Suprapubic skin (tissue), 4 donors: ENCODE measurements around the gene DNAAF1. TPM values are rescaled to one million over a fixed set of nuclear protein-coding genes. Genes with fewer than 3 reads are reported as not detected.

Source experiments
- DNase-seq, 2 donors: peaks; one replicate each; pipeline ENCODE4 v3.0.0-alpha.2; 2019; ENCODE audit warnings: low spot score in 2 of 2
- H3K27ac ChIP-seq: fragments of 200-600 bp; sonication (generic); one replicate; pipeline ENCODE4 v1.5.1; 2019
- H3K27me3 ChIP-seq: fragments of 200-600 bp; sonication (generic); one replicate; pipeline ENCODE4 v1.5.1; 2019
- H3K36me3 ChIP-seq: fragments of 200-600 bp; sonication (generic); one replicate; pipeline ENCODE4 v1.5.1; 2019
- H3K4me1 ChIP-seq: fragments of 200-600 bp; sonication (generic); one replicate; pipeline ENCODE4 v1.5.1; 2019
- H3K4me3 ChIP-seq: fragments of 200-600 bp; sonication (generic); one replicate; pipeline ENCODE4 v1.5.1; 2019; ENCODE audit warnings: mild to moderate bottlenecking
- H3K9me3 ChIP-seq: fragments of 200-600 bp; sonication (generic); one replicate; pipeline ENCODE4 v1.5.1; 2019
- CTCF ChIP-seq, 2 donors: fragments of 200-600 bp in 1 of 2; fragments of 450-650 bp in 1 of 2; sonication (generic) in 1 of 2; IDR thresholded peaks; one replicate each; pipeline ENCODE4 v1.5.1; 2016 to 2019; ENCODE audit warnings: antibody characterized with exemption in 2 of 2, mild to moderate bottlenecking in 1 of 2, moderate library complexity in 1 of 2
- EP300 ChIP-seq: sonication (generic); formaldehyde crosslinking; IDR thresholded peaks from one replicate; pipeline ENCODE4 v1.6.1; 2017; ENCODE audit warnings: antibody characterized with exemption
- POLR2A ChIP-seq, 2 donors: fragments of 450-650 bp; IDR thresholded peaks; one replicate each; pipeline ENCODE4 v1.6.1; 2017; ENCODE audit warnings: antibody characterized with exemption in 2 of 2, mild to moderate bottlenecking in 2 of 2, moderate library complexity in 2 of 2
- POLR2AphosphoS5 ChIP-seq, 3 donors: sonication (generic); formaldehyde crosslinking; IDR thresholded peaks; one replicate each; pipeline ENCODE4 v1.6.1; 2017; ENCODE audit warnings: antibody characterized with exemption in 3 of 3
- WGBS: methylation state at CpG from one replicate; pipeline ENCODE4 v1.1.5; 2018; 5-methylcytosine and 5-hydroxymethylcytosine counted together
- total RNA-seq, 4 donors: library from RNA; depleted of rRNA; stranded (reverse); fragments of >200 nt; gene quantifications; one replicate each; pipeline ENCODE4 v1.1.0, GENCODE V29; 2016

DNAAF1 gene
- total RNA-seq, 4 donors from 2014 or later: 0.72 to 0.89 TPM; not detected in 2

DNA sequence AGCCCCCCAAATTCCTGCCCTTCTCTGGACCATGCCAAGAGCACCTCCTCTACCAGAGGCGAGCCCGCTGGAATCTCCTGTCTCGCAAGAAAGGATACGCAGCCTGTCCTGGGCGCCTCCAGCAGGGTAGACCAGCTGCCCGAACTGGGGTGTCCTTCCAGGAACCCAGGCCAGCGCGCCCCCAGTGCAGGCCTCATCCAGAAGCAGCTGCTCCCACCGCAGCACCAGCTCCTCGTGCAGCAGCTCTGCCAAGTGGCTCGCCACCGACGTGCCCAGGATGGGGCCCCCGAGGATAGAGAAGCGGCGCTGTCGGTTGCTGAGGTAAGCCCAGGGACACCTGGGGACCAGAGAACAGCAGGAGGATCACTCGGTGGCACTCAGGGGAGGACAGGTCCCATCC lies 37.0 kb downstream of the DNAAF1 start:
- Histone ChIP-seq H3K4me3 (no peak overlapping the region), H3K4me1 (peaks cover 30% of the 10 kb centered on the region), H3K9me3 (no peaks in the 10 kb centered on the region), H3K36me3 (peaks cover 59% of the 10 kb centered on the region), H3K27me3 (no peaks in the 10 kb centered on the region), H3K27ac (no peak overlapping the region)
- TF ChIP-seq CTCF (IDR thresholded peaks at IDR 0.05) (no peak), POLR2AphosphoS5 (IDR thresholded peaks at IDR 0.05) (no peak), POLR2A (IDR thresholded peaks at IDR 0.05) (no peak), EP300 (no peak)
- DNase-seq: no peak
- WGBS: 98% methylated on average over 8 of the region's 18 CpGs

DNA sequence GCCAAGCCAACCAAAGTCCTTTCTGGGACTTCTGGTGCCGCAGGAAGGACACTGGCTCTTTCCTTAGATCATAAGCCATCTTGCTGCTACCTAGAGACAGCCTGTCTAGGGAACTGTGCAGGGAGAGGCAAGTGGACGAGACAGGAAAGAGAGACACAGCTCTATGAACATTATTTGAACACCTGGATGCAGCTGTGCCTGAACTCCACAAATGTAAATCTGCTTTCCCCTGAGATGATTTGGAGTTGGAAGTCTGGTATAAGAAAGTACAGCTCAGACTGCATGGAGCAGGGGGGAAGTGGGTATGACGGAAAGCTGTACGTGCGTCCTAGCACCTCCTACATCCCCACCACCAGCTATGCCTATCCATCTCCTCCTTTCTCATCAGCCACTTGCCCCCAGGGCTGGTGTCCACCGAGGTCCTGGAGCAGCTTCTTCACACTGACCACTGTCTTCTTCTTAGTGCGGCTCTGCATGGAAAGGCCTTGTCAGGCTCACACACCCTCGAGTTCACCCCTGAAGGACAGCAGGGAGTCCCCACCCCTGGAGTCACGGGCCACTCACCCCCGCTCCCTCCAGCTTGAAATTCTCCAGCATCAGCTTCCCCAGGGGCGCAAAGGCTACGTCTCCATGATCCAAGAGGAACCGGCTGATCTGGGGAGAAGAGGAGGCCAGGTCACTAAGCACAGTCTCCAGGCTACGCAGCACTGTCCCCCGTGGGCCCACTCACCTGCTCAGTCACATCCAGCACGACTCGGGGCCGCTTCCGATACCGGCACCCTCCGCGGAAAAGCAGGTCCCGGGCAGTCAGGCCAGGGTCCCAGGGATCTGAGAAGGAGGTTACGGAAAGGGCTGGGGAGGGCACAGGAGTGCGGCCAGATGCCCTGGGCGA lies 37.8 kb downstream of the DNAAF1 start:
- Histone ChIP-seq H3K4me1 (peaks cover 22% of the 10 kb centered on the region), H3K9me3 (no peaks in the 10 kb centered on the region), H3K27ac (no peak overlapping the region), H3K4me3 (no peak overlapping the region), H3K36me3 (peaks cover 59% of the 10 kb centered on the region), H3K27me3 (no peaks in the 10 kb centered on the region)
- WGBS: 96% methylated on average over 26 of the region's 26 CpGs
- TF ChIP-seq CTCF (IDR thresholded peaks at IDR 0.05) (no peak), EP300 (no peak), POLR2AphosphoS5 (IDR thresholded peaks at IDR 0.05) (no peak), POLR2A (IDR thresholded peaks at IDR 0.05) (no peak)
- no peak for DNase-seq

- Histone ChIP-seq H3K4me1 (peaks cover 20% of the 10 kb centered on the region), H3K9me3 (no peaks in the 10 kb centered on the region), H3K27ac (no peak overlapping the region), H3K27me3 (no peaks in the 10 kb centered on the region), H3K4me3 (no peak overlapping the region), H3K36me3 (peaks cover 54% of the 10 kb centered on the region)
- WGBS: 89% methylated on average over 3 of the region's 5 CpGs
- TF ChIP-seq EP300: no peak
- TF ChIP-seq POLR2AphosphoS5 (IDR thresholded peaks at IDR 0.05): no peak
- no peak for TF ChIP-seq CTCF (IDR thresholded peaks at IDR 0.05)
- no peak for TF ChIP-seq POLR2A (IDR thresholded peaks at IDR 0.05)
- no peak for DNase-seq
Measured at GRCh38 chr16:84183572-84183875, 38.4 kb downstream of the DNAAF1 start.

- Histone ChIP-seq H3K4me3 (no peak overlapping the region), H3K27ac (no peak overlapping the region)
- TF ChIP-seq POLR2AphosphoS5 (IDR thresholded peaks at IDR 0.05) (no peak), POLR2A (IDR thresholded peaks at IDR 0.05) (no peak), CTCF (IDR thresholded peaks at IDR 0.05) (no peak), EP300 (no peak)
Measured at GRCh38 chr16:84183911-84184591, 38.9 kb downstream of the DNAAF1 start.

GRCh38 chr16:84184775-84185174 lies 39.7 kb downstream of the DNAAF1 start:
- H3K27ac ChIP-seq: no peak overlapping the region
- 60% methylated on average over 10 of the region's 10 CpGs for WGBS

More at GRCh38 chr16:84183911-84184591, 38.9 kb downstream of the DNAAF1 start:
- H3K27me3 ChIP-seq: no peaks in the 10 kb centered on the region
- peaks cover 20% of the 10 kb centered on the region for H3K4me1 ChIP-seq
- WGBS: 85% methylated on average over 11 of the region's 11 CpGs
- H3K9me3 ChIP-seq: no peaks in the 10 kb centered on the region
- H3K36me3 ChIP-seq: peaks cover 49% of the 10 kb centered on the region
- no peak for DNase-seq

More at GRCh38 chr16:84184775-84185174, 39.7 kb downstream of the DNAAF1 start:
- no peaks in the 10 kb centered on the region for H3K9me3 ChIP-seq
- peaks cover 20% of the 10 kb centered on the region for H3K4me1 ChIP-seq
- H3K4me3 ChIP-seq: no peak overlapping the region
- DNase-seq: no peak
- TF ChIP-seq CTCF (IDR thresholded peaks at IDR 0.05): no peak
- TF ChIP-seq POLR2A (IDR thresholded peaks at IDR 0.05): no peak
- TF ChIP-seq POLR2AphosphoS5 (IDR thresholded peaks at IDR 0.05): no peak
- TF ChIP-seq EP300: no peak
- H3K36me3 ChIP-seq: peaks cover 41% of the 10 kb centered on the region
- no peaks in the 10 kb centered on the region for H3K27me3 ChIP-seq
